RCC 7860 (cell line): Measurements from ENCODE around the gene MARCHF10.
A peak's percentile ranks its signal among the peaks of the same experiment; 100 is the strongest.

ENCODE experiments used
- DNase-seq: peaks from one replicate; pipeline ENCODE4 v3.0.0-alpha.2; 2015; ENCODE audit warnings: low spot score
- FAIRE-seq: peaks from 2 replicates; lab custom pipeline; 2012; peaks lifted over from hg19 to GRCh38; lab: Jason Lieb, UNC

The MARCHF10 gene

DNA sequence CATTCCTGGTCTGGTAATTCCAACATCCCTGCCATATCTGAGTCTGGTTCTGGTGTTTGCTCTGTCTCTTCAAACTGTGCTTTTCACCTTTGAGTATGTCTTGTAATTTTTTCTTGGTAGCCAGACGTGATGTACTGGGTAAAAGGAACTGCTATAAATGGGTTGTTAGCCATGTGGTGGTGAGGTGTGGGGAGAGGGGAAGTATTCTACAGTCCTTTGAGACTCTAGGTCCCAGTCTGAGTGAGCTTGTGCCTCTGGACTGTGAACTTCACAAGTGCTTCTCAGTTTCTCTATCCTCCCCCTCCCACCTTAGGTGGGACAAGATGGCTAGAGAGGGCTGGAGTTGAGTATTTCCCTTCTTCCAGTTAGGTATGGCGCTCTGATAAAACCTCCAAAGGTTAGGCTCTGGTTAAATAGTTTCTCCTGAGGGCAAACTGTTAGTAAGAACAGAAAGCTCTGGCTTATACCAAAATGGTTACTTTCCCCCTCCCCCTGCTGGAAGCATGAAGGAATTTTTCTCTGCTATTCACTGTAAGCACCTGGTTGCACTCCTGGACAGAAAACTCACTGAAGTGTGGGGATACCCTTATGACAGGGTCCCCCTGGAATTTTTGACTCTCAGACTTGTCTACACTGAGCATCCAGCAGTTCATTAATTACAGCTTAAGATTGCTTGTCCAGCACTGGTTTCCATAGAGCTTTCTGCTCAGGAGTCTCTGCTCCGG, 87.8 kb downstream of the MARCHF10 start:
- FAIRE-seq (peak; percentile 40), DNase-seq (peak; percentile 74)

- no peak for FAIRE-seq
- DNase-seq = no peak
Observed at GRCh38 chr17:62719586-62719985, 88.5 kb downstream of the MARCHF10 start.

DNA sequence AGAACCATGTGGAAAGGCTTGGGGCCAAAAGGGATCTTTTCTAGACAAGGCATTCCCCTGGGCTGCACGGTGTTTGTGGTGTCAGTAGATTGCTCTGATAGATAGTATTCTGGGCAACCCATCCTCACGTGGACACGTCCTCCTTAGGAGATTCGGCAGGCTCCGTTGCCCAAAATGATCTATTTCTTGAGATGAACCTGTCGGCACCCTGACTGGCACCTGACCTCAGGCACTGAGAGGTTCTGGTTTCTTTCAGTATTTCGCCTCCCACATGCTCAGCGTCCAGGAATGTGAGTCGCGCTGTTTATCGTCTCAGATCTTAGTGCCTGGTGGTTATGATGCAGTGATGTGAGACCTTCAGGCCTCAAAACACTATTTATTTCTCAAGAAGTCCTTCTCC, 89.7 kb downstream of the MARCHF10 start:
- FAIRE-seq (peak; percentile 78), DNase-seq (peak; percentile 78)

DNA sequence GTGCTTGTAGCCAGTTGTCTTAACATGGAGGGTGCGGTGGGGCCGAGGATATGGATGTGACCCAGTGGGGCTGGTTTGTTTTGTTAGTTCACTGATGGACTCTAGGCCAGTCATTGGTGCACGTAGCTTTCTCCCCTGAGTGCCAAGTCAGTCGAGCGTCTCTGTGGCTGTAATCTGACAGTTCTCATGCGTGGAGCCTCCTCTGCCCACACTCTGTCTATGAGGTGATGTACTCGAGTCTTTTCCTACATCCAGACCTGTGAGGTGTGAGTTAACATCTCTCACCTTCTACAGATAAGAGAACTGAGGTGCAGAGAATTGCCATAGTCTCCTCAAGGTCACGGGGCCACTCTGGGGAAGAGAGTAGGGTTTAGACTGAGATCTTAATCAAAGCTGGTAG, 90.2 kb downstream of the MARCHF10 start:
- DNase-seq (no peak), FAIRE-seq (no peak)

- DNase-seq = no peak
- FAIRE-seq = no peak
Observed at GRCh38 chr17:62717589-62717855, 90.6 kb downstream of the MARCHF10 start.

DNA sequence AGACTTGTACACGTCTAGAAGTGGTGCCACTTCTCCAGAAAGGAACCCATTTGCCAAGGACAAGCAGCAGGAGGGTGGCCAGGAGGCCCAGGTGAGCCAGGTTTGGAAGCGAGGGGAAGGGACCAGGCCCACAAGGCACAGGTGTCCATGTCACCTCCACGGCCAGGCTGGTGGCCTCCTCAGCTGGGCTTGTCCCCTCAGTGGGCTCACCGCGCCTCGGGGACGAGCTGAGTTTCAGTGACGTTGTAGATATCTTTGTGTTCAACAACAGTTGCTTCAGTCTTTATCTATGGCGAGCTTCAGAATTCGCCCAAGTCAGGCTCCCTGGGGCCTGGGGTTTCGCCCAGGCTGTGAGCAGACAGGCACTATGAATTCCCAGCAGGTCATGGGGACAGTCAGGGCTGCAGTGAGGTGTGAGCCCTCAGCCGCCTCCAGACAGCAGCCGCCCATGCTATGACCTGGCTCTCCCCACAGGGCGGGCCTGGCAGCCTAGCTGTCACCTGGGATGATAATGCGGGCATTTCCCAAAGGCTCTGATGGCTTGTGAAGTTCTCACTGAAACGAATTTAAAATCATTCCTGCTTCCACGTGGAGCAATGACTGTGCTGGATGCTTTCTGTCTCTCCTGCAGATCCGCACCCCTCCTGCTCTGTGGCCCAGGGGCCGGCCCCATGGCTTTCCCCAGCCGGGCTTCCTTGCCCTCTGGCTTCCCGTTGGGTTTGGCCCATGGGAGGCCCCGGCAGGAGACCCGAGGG, 91.1 kb downstream of the MARCHF10 start:
- DNase-seq (no peak), FAIRE-seq (no peak)

- FAIRE-seq = no peak
Observed at GRCh38 chr17:62715882-62716390, 92.2 kb downstream of the MARCHF10 start.

DNA sequence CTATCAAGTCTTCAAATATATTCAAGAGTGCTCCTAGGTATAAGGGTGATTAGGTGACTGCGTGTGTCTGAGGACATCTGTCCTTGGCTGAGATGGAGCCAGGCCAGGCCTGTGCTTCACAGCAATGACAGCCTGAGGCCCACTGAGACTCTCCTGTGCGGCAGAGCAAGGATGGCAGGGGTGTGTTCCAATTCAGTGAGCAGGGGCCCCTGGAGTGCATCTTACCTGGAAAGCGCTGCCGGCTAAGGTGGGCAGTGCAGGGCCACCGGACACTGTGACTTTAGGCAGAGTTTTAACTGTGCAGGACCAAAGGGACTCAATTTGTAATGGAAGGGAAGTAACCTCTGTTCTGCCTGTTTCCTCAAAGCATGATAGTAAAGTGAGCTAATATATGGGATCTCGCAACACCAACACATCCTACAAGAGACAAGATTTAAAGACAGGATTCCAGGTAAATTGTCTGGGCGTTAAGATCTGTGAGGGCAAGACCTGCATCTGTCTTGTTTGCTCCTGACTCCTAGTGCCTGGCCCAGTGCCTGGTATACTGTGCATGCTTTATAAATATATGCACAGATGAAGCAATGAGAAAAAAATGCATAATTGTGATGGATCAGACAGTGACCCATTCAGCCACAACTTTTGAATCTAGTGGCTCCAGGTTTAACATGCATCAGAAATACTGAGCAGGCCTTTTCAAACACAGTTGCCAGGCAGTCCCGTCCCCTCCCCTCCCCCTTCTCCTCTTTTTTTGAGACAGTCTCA, 93.9 kb downstream of the MARCHF10 start:
- FAIRE-seq = no peak
- no peak for DNase-seq

More at GRCh38 chr17:62715882-62716390, 92.2 kb downstream of the MARCHF10 start:
- no peak for DNase-seq

- peak; percentile 20 for FAIRE-seq
- no peak for DNase-seq
Observed at GRCh38 chr17:62713086-62713881, 94.8 kb downstream of the MARCHF10 start.

DNA sequence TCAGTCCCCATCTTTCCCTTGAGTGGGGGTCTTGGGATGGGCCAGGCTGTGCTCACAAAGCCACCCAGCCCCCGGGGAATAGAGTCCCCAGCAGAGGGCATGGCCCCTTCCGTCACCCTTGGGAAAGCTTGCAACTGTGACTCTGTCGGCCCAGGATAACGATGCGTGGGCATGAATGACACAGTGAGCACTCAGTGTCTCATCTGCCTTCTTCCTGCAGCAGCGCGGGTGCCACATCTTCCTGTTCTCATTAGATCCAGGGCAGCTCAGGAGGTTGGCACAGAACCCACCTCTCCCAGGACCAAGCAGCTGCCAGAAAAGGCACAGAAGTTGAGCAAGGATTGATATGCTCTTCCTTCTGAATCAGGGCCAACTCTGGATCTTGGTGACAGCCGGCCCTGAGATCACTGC, 95.9 kb downstream of the MARCHF10 start:
- DNase-seq (no peak), FAIRE-seq (no peak)

DNA sequence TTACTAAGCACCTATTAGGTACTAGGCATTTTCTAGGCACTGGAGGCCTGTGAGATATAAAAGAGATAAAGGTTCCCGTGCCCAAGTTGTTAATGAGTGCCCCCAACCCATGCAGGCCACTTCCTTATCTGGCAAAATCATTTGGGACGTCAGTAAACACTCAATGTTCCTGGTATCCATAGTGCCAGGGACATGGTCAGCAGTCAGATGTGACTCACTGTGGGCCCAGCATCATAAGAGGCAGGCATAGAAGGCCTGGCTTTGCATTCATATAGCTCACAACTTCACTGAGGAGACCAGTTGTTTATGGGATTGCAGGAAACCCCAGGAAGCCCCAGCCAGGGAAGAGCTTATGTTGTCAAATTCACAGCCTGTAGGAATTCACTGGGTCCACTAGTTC, 99.5 kb downstream of the MARCHF10 start:
- no peak for FAIRE-seq
- no peak for DNase-seq

DNA sequence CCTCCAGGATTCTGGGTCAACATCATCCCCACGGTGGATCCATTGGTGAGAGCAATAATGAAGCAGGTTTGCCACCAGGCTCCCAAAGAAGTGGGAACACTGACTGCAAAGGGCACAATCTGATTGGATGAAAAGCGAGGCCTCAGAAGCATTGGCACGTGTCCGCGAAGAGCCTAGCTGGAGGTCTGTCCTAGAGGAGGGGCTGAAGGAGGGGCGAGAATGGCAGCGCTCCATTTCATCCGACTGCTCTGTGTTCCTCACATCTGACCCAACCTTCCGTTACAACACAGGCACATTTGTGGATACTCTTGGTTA, 100.7 kb downstream of the MARCHF10 start:
- FAIRE-seq (no peak), DNase-seq (no peak)

DNA sequence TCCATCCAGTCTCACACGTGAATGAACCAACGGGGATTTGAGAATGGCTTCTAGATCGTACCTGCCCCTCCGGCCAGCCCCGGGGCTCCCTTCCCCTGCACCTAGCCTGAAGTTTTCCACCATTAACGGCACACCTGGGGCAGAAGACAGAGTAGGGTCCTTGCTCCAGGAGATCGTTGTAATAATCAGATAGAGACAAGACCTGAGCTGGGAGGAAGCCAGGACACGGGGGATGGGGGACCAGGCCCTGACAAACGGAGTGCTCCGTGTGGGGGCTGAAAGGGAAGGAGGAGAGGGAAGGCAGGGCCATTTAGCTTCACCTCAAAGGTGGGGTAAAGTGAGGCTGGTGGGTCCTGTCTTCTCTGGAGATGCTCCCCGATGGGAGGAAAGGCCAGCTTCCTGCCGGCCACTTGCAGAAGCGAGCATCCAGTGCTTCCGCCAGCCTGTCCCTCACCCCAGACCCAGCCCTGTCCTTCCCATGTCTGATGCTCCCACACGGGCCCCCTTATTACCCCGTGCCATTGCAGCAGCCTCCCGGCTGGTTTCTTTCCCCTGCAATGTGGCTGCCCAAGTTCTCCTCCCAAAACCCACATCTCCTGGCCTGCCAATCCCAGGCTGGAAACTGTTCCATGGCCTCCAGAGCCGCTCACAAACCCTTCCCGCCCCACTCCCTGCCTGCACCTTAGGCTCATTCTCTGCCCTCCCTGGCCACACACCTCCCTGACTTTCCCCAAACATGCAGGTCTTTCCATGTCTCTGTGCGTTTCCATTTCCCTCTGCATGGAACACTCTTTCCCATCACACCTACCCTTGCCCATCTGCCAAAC, 101.3 kb downstream of the MARCHF10 start:
- DNase-seq = no peak
- no peak for FAIRE-seq

- no peak for FAIRE-seq
- no peak for DNase-seq
Observed at GRCh38 chr17:62705778-62706597, 102.1 kb downstream of the MARCHF10 start.

DNA sequence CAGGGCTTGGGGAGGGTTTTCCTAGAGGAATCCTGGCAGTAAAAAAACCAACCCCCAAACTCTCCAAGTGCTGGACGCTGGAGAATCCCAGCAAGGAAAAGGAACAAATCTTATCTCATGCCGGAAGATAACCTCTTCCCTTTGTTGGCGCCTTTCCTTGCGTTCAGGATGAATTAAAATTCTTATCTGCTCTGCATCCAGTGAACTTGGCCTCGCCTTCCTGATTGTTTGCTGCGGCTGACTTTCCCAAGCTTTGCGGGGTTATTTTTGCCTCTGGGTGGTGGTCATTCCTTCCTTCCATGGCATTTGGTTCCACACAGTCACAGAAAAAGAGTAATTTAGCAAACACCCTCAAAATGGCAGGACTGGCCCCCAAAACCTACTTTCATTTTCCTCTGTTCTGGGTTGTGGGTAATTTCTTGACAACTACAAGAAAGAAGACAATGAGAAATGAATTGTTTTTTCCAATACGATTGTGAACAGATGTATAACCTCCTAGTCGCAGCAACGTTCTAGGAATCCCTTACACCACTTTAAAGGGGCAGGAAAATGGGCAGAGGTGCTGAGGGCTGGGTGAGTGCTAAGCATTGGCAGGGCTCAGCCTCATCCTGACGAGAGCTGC, 102.8 kb downstream of the MARCHF10 start:
- no peak for FAIRE-seq
- DNase-seq = no peak

GRCh38 chr17:62704381-62704971, 103.6 kb downstream of the MARCHF10 start:
- no peak for FAIRE-seq
- DNase-seq = no peak

- DNase-seq = peak; percentile 60
Observed at GRCh38 chr17:62703776-62704380, 104.2 kb downstream of the MARCHF10 start.

GRCh38 chr17:62703261-62703775, 104.8 kb downstream of the MARCHF10 start:
- DNase-seq (peak; percentile 91), FAIRE-seq (peak; percentile 86)

More at GRCh38 chr17:62703776-62704380, 104.2 kb downstream of the MARCHF10 start:
- no peak for FAIRE-seq
